HL-60/S4 treated with retinoic acid at 250 ng/mL for 4 days and 3 days (cell line): Measurements from ENCODE around the gene RBM14.
"Not testable (repeated sequence)": the region's sequence is repeated elsewhere in the genome, so short reads cannot be mapped to it uniquely, and the experiment has no call there.

ENCODE experiments used
- in situ Hi-C: fragments of 300-500 bp; cut with MboI; formaldehyde crosslinking; loops from 2 replicates; pipeline ENCODE4 v1.7.0; 2022; ENCODE audit warnings: low sequenced_read_pairs

RBM14 gene

DNA sequence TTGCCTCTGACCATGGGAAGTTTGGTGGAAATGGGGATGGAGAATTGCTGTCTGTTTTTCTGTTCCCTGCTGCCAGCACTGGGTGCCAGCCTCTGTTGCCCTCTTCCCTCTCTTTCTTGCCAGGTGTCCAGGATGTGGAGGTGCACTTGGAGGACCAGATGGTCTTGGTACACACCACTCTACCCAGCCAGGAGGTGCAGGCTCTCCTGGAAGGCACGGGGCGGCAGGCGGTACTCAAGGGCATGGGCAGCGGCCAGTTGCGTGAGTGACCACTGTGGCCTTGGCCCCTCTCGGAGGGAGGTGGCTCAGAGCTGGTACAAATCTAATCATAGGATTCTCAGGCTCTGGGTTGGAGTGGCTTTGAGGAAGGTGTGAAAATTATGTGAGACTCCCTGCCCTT lies 17.4 kb upstream of the RBM14 start:
- in situ Hi-C loops = no loop called here

DNA sequence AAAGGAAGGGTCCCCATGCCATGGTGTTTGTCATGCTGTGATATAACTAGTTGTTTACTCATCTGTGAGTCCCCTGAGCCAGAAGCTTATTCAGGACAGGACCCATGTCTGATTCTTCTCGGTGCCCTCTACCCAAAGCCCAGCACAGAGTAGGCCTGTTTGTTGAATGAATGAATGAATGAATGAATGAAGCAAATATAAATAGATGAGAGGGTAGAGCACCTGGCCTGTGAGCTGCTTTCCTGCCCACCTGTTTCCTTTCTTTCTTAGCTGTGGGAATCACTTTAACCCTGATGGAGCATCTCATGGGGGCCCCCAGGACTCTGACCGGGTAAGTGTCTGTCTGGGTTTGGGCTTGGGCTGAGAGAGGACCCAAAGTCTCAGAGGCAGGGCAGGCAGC lies 16.2 kb upstream of the RBM14 start:
- in situ Hi-C loops = no loop called here

DNA sequence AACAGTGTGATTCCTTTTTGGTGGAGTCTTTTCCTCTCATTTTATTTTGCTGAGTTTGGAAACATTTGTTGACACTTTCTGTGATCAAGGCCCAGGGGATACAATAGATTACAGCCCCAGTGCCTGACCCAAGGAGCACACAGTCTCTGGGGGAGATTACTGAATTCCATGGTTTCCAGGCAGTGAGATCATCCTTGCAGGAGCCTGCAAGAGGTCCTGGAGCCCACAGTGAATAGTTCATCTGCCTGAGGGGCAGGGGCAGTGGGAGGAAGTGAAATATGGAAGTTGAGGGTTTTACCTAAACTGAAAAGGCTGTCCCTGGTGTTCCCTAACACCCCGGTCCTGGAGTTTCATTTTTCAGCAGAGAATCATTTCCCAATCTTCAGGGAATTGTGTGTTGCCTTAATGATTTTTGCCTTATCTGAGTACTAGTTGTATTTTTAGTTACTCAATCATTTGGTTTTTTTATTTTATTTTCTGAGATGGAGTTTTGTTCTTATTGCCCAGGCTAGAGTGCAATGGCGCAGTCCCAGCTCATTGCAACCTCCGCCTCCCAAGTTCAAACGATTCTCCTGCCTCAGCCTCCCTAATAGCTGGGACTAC lies 15.7 kb upstream of the RBM14 start:
- in situ Hi-C loops = no loop called here

DNA sequence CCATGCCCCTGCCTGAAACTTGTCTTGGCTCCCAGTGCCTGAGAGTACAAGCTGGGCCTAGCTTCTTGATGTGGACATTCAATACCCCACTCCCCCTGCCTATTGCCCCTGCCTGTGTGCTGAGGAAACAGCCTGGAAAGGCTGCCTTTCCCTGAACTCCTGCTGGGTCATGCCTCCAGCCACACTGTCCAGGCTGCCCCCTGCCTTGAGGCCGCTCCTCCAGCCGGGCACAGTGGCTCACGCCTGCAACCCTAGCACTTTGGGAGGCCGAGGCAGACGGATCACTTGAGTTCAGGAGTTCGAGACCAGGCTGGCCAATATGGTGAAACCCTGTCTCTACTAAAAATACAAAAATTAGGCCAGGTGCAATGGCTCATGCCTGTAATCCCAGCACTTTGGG lies 13.4 kb upstream of the RBM14 start:
- in situ Hi-C loops = no loop called here

DNA sequence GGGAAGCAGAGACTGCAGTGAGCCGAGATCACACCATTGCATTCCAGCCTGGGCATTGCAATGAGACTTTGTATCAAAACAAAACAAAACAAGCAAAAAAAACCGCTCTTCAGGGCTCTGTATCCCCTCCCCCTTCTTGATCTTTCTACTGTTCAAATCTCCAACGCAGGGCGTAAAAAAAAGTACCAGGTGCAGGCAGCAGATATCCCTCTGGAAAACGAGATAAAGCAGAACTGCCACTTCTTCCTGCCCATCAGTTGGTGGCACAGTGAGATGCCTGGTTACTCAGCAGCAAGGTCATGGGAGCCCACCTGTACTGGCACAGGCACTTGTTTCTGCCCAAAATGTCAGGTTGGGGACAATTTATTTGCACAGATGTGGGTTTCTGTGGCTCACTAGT lies 12.3 kb upstream of the RBM14 start:
- in situ Hi-C loops = no loop called here

GRCh38 chr11:66606608-66607007 lies 9.8 kb upstream of the RBM14 start:
- in situ Hi-C loops = not testable (repeated sequence)

DNA sequence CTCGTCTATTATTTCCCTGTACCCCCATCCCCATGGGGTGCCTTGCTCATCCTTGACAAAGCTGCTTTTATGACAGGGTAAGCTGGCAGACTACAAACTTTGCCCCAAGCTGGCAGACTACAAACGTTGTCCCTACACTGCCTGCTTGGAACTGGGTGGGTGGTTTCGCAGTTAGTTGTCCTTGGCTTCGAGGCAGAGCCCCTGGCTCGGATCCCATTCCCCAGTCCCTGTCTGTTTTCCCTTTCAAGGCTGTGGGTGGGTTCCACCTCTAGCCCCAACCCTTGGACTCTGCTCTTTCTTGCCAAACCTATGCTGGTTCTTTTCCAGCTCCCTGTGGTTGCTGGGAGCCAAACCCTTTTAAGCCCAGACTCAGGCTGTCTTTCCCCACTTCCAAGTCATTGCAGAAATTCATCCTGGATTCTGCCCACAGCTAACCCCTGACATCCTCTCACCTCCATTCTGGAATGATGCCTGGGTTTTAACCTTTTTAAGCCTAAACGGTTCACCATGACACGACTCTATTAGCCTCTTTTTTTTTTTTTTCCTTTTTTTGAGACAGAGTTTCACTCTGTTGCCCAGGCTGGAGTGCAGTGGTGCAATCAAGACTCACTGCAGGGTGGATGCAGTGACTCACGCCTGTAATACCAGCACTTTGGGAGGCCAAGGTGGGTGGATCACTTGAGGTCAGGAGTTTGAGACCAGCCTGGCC lies 9.2 kb upstream of the RBM14 start:
- in situ Hi-C loops = no loop called here

GRCh38 chr11:66609721-66610617 lies 6.5 kb upstream of the RBM14 start:
- in situ Hi-C loops = no loop called here

DNA sequence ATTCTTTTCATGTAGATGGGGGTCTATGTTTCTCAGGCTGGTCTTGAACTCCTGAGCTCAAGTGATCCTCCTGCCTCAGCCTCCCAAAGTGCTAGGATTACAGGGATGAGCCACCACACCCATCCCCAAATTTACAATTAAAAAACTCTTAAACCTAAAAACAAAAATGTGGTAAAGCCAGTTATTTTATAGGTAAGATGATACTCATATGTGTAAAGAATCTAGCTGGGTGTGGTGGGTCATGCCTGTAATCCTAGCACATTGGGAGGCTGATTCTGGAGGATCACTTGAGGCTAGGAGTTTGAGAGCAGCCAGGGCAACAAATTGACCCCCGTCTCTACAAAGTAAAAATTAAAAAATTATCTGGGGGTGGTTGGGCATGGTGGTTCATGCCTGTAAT lies 4.0 kb upstream of the RBM14 start:
- in situ Hi-C loops = no loop called here

- in situ Hi-C loops = no loop called here
Observed at GRCh38 chr11:66614073-66614472, 2.4 kb upstream of the RBM14 start.

DNA sequence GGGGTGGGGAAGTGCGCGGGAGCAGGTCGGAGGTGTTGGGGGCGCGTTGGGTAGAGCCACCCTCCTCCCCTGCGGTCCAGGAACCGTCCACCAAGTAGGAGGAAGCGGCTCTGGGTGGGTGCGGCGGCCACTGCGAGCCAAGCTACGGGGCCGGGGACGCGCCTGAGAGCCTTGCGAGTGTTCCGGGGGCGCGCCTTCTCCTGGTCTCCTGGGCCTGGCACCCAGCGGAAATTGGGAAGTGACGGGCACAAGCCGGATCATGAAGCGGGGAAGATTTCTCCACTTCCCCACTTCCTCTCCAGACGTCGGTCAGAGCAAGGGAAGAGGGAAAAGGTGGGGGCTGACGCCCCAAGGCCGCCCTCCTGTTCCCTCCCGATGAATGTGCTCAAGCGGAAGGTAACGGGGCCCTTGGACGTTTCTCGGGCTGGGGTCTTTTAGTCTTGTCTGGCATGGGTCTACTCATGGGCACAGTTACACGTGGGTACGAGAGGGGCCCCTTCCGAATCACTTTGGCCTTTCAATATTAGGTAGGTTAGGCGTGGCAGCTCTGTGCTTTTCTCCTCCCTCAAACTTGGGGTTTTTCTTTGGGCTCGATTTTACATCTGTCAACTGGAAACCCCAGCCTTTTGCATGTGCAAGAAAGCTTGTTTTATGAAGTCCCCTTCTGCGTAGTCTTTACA lies 865 bp downstream of the RBM14 start:
- in situ Hi-C loops = no loop called here

GRCh38 chr11:66619080-66619554 lies 2.7 kb downstream of the RBM14 start:
- in situ Hi-C loops = no loop called here

GRCh38 chr11:66624450-66624849 lies 8.0 kb downstream of the RBM14 start:
- in situ Hi-C loops = no loop called here

GRCh38 chr11:66625041-66625751 lies 8.8 kb downstream of the RBM14 start:
- in situ Hi-C loops = no loop called here

DNA sequence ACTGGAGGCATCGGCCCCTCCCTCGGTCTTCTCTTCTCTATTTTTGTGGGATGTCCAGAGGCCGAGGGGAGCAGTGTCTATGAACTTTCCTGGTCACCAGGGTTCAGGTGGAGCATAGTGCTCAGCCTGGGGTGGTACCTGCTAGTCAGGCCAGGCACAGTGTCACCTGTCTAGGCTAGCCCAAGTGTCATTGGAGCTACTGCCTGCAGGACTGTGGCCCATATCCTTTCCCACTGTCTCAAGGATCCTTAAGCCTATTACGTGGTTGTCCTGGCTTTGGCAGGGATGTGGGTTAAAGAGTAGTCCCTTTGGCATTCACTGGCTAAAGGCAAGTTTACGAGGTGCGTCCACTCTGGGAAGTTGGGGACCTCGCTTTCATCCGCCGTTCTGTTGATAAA lies 9.3 kb downstream of the RBM14 start:
- in situ Hi-C loops = no loop called here

DNA sequence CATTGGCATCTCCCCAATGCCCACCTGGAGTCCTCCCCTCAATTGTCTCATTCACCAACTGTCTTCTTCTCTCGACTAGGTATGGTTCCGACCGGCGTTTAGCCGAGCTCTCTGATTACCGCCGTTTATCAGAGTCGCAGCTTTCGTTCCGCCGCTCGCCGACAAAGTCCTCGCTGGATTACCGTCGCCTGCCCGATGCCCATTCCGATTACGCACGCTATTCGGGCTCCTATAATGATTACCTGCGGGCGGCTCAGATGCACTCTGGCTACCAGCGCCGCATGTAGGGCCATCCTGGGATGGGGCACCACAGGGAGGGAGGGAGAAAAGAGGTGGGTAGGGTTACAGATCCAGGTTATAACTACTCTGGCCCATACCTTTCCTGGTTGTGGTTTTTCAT lies 10.0 kb downstream of the RBM14 start:
- in situ Hi-C loops = no loop called here

DNA sequence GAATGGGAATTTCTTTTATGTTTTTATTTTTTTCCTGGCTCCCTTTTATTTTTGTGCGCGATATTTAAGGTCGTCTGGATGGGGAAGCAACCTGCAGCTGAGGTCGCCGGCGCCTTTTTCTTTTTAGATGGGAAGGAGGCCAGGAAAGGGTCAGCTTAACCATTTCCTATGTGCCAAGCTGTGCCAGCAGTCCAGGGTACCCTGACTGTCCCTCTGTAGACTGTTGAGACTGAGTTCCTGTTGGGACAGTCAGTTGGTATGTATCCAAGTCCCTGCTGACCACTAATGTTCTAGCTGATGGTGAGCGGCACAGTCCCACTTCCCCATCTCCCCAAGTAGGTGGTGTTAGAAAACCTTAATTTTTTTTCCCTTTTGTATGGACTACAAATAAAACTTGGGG lies 10.5 kb downstream of the RBM14 start:
- in situ Hi-C loops = no loop called here

- in situ Hi-C loops = no loop called here
Observed at GRCh38 chr11:66628061-66628603, 11.7 kb downstream of the RBM14 start.

DNA sequence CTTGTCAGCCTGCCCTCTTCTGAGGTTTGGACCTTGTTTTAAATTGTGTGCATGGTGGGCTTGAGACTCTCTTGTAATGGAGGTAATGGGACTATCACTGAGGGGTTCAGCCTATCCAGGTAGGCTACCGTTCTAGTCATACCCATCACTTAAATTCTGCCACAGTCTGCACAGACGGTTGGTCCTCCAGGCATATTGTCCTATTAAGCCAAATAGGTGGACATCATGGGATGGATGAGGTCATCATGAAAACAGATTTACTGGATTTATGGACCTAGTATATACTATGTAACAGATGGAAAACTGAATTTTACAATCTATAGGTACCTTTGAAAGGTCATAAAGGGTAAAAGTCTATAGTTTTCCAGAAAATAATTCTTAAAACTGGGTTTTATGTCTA lies 12.9 kb downstream of the RBM14 start:
- in situ Hi-C loops = no loop called here

DNA sequence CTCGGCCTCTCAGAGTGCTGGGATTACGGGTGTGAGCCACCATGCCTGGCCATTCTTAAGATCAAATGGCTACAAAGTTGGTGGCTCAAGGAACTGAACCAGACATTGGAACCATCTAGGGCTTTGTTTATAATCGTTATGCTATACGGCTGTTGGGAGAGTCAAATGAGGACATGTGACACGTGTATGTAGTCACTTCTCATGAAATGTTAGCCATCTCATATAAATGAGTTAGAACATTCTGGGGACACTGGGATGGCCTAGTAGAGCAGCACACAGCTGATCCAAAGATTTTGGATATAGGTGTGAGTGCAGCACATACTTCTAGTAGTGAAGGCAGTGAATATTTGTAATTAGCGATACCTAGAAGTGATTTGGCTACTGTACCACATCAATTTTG lies 15.5 kb downstream of the RBM14 start:
- in situ Hi-C loops = no loop called here
